Erythroblast (primary cell): Measurements from ENCODE around the gene STRBP.

Source experiments
- GATA1 ChIP-seq: IDR thresholded peaks from 2 replicates; pipeline ENCODE4 v1.6.1; 2011; ENCODE audit warnings: low read depth, mild to moderate bottlenecking, control low read depth, low read length, moderate library complexity
- POLR2A ChIP-seq: IDR thresholded peaks from 2 replicates; pipeline ENCODE4 v1.6.1; 2011; ENCODE audit warnings: mild to moderate bottlenecking, low read length

DNA sequence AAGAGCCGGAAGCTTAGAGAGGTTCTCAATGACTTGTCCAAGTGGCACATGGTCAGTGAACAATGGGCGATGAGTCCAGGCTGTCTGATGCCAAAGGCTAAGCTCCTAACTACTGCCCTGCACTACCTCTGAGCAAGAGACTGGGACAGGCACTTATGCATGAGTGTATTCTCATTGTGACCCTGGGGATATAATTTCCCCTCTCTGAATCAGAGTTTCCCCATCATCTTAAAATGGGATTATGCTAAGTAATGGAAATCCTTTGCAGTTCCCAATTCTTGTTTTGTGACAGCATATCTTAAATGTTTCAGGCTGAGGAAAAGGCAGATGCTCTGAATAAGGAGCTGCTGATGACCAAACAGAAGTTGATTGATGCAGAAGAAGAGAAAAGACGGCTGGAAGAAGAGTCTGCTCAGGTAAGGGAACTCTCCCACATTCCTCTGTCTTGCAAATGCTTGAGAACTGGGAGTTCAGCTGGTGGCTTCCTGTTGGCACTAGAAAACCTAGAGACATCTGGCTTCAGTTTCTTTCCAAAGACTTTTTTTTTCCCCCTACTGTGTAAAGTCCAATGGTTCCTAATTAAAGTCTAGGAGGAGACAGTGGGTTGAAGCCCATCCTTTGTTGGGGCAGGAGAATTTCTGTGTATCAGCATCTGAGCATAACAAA lies 170.8 kb downstream of the STRBP start:
- no peak for TF ChIP-seq POLR2A
- TF ChIP-seq GATA1: no peak
